Measurements from ENCODE around the gene DEGS2. TPM values are rescaled to one million over a fixed set of nuclear protein-coding genes. Genes with fewer than 3 reads are reported as not detected.

Gene DEGS2
- total RNA-seq, 1 experiment from 2014 or later = 1.6 TPM

- ChIA-PET POLR2A (ENCODE audit: unreplicated experiment) (no interaction called here), CTCF (no interaction called here)
- no TSS peak for BruUV-seq (replicated peaks)
- H3K9ac ChIP-seq (ENCODE audit: low read length) = no peak overlapping the region
- H4K20me1 ChIP-seq (ENCODE audit: low read length) = no peaks in the 10 kb centered on the region
- H3K4me2 ChIP-seq (ENCODE audit: low read length) = no peak overlapping the region
- H3K27me3 ChIP-seq (ENCODE audit: low read length) = no peaks in the 10 kb centered on the region
- no peaks in the 10 kb centered on the region for H3K36me3 ChIP-seq (ENCODE audit: low read depth, low read length)
- no peak overlapping the region for H3K27ac ChIP-seq (ENCODE audit: low read length)
- H3K79me2 ChIP-seq (ENCODE audit: low read length) = no peaks in the 10 kb centered on the region
- intact Hi-C loops (cut with micrococcal nuclease) = no loop called here
- ATAC-seq = no peak
- no peaks in the 10 kb centered on the region for H3K9me3 ChIP-seq (ENCODE audit: low read length)
- no peak for DNase-seq
- H2AFZ ChIP-seq (ENCODE audit: low read length) = no peak overlapping the region
- no peak overlapping the region for H3K4me3 ChIP-seq (ENCODE audit: low read length)
- no peaks in the 10 kb centered on the region for H3K4me1 ChIP-seq (ENCODE audit: insufficient read depth, low read length)
- no peaks in the 10 kb centered on the region for H3F3A ChIP-seq (ENCODE audit: low read length, unreplicated experiment)
- H3K9me2 ChIP-seq (replicated peaks; ENCODE audit: low read length) = no peaks in the 10 kb centered on the region
- TF ChIP-seq EZH2phosphoT487 (IDR thresholded peaks at IDR 0.05; ENCODE audit: borderline replicate concordance, low read length) (no peak), EZH2 (IDR thresholded peaks at IDR 0.05; ENCODE audit: low read length, unreplicated experiment) (no peak), CTCF (conservative IDR thresholded peaks at IDR 0.05; ENCODE audit: low read depth, low read length) (no peak)
Observed at GRCh38 chr14:100120522-100121269, 38.7 kb downstream of the DEGS2 start.

- Histone ChIP-seq H3F3A (ENCODE audit: low read length, unreplicated experiment) (no peaks in the 10 kb centered on the region), H3K79me2 (ENCODE audit: low read length) (no peaks in the 10 kb centered on the region), H3K4me2 (ENCODE audit: low read length) (no peak overlapping the region), H3K9ac (ENCODE audit: low read length) (no peak overlapping the region), H3K4me1 (ENCODE audit: insufficient read depth, low read length) (no peaks in the 10 kb centered on the region), H3K36me3 (ENCODE audit: low read depth, low read length) (no peaks in the 10 kb centered on the region), H3K27me3 (ENCODE audit: low read length) (no peaks in the 10 kb centered on the region), H3K9me3 (ENCODE audit: low read length) (no peaks in the 10 kb centered on the region), H2AFZ (ENCODE audit: low read length) (no peak overlapping the region), H4K20me1 (ENCODE audit: low read length) (no peaks in the 10 kb centered on the region), H3K9me2 (replicated peaks; ENCODE audit: low read length) (no peaks in the 10 kb centered on the region), H3K27ac (ENCODE audit: low read length) (no peak overlapping the region), H3K4me3 (ENCODE audit: low read length) (no peak overlapping the region)
- TF ChIP-seq EZH2 (IDR thresholded peaks at IDR 0.05; ENCODE audit: low read length, unreplicated experiment) (no peak), CTCF (conservative IDR thresholded peaks at IDR 0.05; ENCODE audit: low read depth, low read length) (no peak), EZH2phosphoT487 (IDR thresholded peaks at IDR 0.05; ENCODE audit: borderline replicate concordance, low read length) (no peak)
- DNase-seq = no peak
- BruUV-seq (replicated peaks) = no TSS peak
- intact Hi-C loops (cut with micrococcal nuclease) = no loop called here
- ATAC-seq = no peak
- ChIA-PET POLR2A (ENCODE audit: unreplicated experiment) (no interaction called here), CTCF (no interaction called here)
Observed at GRCh38 chr14:100119251-100119650, 40.2 kb downstream of the DEGS2 start.

GRCh38 chr14:100118396-100119011 is 40.9 kb downstream of the DEGS2 start:
- TF ChIP-seq EZH2phosphoT487 (IDR thresholded peaks at IDR 0.05; ENCODE audit: borderline replicate concordance, low read length) (no peak), CTCF (conservative IDR thresholded peaks at IDR 0.05; ENCODE audit: low read depth, low read length) (no peak), EZH2 (IDR thresholded peaks at IDR 0.05; ENCODE audit: low read length, unreplicated experiment) (no peak)
- Histone ChIP-seq H3K27me3 (ENCODE audit: low read length) (no peaks in the 10 kb centered on the region), H3K36me3 (ENCODE audit: low read depth, low read length) (no peaks in the 10 kb centered on the region), H3K9me3 (ENCODE audit: low read length) (no peaks in the 10 kb centered on the region), H3F3A (ENCODE audit: low read length, unreplicated experiment) (no peaks in the 10 kb centered on the region), H2AFZ (ENCODE audit: low read length) (no peak overlapping the region), H3K4me3 (ENCODE audit: low read length) (no peak overlapping the region), H3K79me2 (ENCODE audit: low read length) (no peaks in the 10 kb centered on the region), H3K4me2 (ENCODE audit: low read length) (no peak overlapping the region), H3K9me2 (replicated peaks; ENCODE audit: low read length) (no peaks in the 10 kb centered on the region), H3K9ac (ENCODE audit: low read length) (no peak overlapping the region), H3K27ac (ENCODE audit: low read length) (no peak overlapping the region), H3K4me1 (ENCODE audit: insufficient read depth, low read length) (no peaks in the 10 kb centered on the region), H4K20me1 (ENCODE audit: low read length) (no peaks in the 10 kb centered on the region)
- intact Hi-C loops (cut with micrococcal nuclease) = no loop called here
- CTCF ChIA-PET = no interaction called here
- ATAC-seq (no peak), DNase-seq (no peak)
- POLR2A ChIA-PET (ENCODE audit: unreplicated experiment) = no interaction called here
- BruUV-seq (replicated peaks) = no TSS peak

Data from PC-3 (cell line).